ENCODE results near the gene TMEM92. TPM values are rescaled to one million over a fixed set of nuclear protein-coding genes. Genes with fewer than 3 reads are reported as not detected.
"Not testable (repeated sequence)": the region's sequence is repeated elsewhere in the genome, so short reads cannot be mapped to it uniquely, and the experiment has no call there.

The TMEM92 gene
- total RNA-seq, 2 donors from 2014 or later: 0.28 to 1.4 TPM

- Histone ChIP-seq H3K9me3 (no peaks in the 10 kb centered on the region), H3K4me1 (ENCODE audit: control insufficient read depth in 1 of 2, low read depth in 2 of 2) (peaks cover 23 to 69% of the 10 kb centered on the region in 2 donors), H3K27me3 (replicated peaks; ENCODE audit: insufficient read depth) (no peaks in the 10 kb centered on the region), H3K27ac (peak overlapping the region; percentile 13 to 44), H3K4me3 (no peak overlapping the region), H3K36me3 (no peaks in the 10 kb centered on the region)
- TF ChIP-seq, protein P1, sequence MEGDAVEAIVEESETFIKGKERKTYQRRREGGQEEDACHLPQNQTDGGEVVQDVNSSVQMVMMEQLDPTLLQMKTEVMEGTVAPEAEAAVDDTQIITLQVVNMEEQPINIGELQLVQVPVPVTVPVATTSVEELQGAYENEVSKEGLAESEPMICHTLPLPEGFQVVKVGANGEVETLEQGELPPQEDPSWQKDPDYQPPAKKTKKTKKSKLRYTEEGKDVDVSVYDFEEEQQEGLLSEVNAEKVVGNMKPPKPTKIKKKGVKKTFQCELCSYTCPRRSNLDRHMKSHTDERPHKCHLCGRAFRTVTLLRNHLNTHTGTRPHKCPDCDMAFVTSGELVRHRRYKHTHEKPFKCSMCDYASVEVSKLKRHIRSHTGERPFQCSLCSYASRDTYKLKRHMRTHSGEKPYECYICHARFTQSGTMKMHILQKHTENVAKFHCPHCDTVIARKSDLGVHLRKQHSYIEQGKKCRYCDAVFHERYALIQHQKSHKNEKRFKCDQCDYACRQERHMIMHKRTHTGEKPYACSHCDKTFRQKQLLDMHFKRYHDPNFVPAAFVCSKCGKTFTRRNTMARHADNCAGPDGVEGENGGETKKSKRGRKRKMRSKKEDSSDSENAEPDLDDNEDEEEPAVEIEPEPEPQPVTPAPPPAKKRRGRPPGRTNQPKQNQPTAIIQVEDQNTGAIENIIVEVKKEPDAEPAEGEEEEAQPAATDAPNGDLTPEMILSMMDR (IDR thresholded peaks at IDR 0.05): peak; percentile 84
- ATAC-seq (ENCODE audit: insufficient number of reproducible peaks, low FRiP score, low read depth) (no peak), DNase-seq (ENCODE audit: low spot score) (no peak)
These were observed 4.5 kb upstream of the TMEM92 start for GRCh38 chr17:50269477-50270434.

DNA sequence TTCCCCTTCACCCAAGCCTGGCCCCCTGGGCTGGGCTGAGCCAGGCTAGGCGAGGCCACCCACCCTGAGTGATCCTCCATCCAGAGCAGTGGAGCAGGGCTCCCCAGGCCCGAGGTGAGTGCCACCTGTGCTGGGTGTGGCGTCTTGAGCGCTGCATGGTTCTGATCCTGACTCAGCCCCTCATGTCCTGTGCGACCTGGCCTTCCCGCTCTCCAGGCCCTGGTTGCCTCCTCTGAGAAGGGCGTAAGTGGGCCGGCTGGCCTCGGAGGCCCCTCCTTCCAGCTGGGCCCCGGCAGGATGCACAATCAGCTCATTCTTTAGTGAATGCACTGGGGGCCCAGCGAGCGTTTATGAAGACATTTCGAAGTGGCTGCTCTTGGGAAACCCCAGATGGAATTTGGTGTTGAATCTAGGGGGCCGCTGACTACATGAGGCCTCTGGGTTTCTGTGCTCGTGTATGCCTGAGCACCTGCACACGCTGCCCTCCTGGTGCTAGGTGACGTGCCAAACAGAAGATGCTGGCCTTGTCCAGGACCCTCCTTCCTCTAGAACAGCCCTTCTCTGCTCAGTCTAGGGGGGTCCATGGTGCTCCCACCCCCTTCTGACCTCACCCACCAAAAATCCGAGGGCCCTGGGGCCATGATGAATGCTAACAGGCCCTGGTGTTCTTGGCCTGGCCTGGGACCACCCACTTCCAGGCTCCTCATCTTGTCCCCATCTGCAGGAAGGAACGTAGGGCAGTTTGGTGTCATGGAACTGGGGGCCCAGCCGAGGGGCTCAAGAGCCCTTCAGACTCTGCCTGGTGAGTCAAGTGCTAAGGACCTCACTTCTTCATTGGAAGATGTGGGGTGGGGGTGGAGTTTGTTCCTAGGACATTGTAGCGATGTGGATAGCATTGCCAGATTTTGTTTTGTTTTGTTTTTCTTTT, 3.6 kb upstream of the TMEM92 start:
- TF ChIP-seq, protein P1 (IDR thresholded peaks at IDR 0.05): no peak
- no peak overlapping the region for H3K4me3 ChIP-seq
- peaks cover 4% of the 10 kb centered on the region for H3K27me3 ChIP-seq (replicated peaks; ENCODE audit: insufficient read depth)
- ATAC-seq (ENCODE audit: insufficient number of reproducible peaks, low FRiP score, low read depth): no peak
- no peaks in the 10 kb centered on the region for H3K9me3 ChIP-seq
- peaks cover 18 to 59% of the 10 kb centered on the region in 2 donors for H3K4me1 ChIP-seq (ENCODE audit: control insufficient read depth in 1 of 2, low read depth in 2 of 2)
- no peak for DNase-seq (ENCODE audit: low spot score)
- H3K36me3 ChIP-seq: no peaks in the 10 kb centered on the region
- peak overlapping the region; percentile 13 to 44 for H3K27ac ChIP-seq

DNA sequence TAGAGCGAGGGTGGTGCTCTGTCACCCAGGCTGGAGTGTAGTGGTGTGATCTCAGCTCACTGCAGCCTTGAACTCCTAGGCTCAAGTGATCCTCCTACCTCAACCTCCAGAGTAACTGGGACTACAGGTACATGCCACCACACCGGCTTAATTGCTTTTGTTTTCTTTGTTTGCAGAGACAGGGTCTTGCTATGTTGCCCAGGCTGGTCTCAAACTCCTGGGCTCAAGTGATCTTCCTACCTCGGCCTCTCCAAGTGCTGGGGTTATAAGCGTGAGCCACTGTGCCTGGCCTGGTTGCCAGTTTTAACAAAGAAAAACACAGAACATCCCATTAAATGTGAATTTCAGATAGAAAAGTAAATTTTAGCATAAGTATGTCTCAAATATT, 2.9 kb upstream of the TMEM92 start:
- DNase-seq (ENCODE audit: low spot score); H3K4me3 ChIP-seq; H3K36me3 ChIP-seq; H3K9me3 ChIP-seq; H3K27ac ChIP-seq; H3K27me3 ChIP-seq (replicated peaks; ENCODE audit: insufficient read depth); ATAC-seq (ENCODE audit: insufficient number of reproducible peaks, low FRiP score, low read depth): not testable (repeated sequence)
- H3K4me1 ChIP-seq (ENCODE audit: control insufficient read depth in 1 of 2, low read depth in 2 of 2): peaks cover 12 to 53% of the 10 kb centered on the region in 2 donors

DNA sequence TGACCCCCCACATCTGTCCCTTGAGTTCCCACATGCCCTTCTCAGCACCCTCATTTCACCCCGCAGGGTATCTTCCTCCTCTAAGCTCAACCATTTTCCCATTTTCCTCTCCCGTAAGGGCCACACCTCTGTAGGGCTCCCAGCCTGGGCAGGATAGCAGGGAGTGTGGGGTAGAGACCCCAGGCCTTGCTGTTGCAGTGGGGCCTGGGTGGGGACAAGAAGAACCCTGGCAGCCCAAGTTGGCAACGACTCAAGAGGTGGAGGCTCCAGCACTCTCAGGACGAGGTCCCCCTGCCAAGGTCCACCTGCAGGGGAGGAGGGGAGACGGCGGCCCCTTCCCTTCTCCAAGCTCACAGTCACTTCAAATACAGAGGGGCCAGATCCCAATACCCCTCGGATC, 2.0 kb upstream of the TMEM92 start:
- ATAC-seq (ENCODE audit: insufficient number of reproducible peaks, low FRiP score, low read depth) (no peak), DNase-seq (ENCODE audit: low spot score) (no peak)
- H3K36me3 ChIP-seq: no peaks in the 10 kb centered on the region
- peak overlapping the region; percentile 82 for H3K4me3 ChIP-seq
- H3K9me3 ChIP-seq: no peaks in the 10 kb centered on the region
- H3K27ac ChIP-seq: peak overlapping the region; percentile 67 to 74
- H3K4me1 ChIP-seq (ENCODE audit: control insufficient read depth in 1 of 2, low read depth in 2 of 2): peaks cover 4 to 44% of the 10 kb centered on the region in 2 donors
- TF ChIP-seq, protein P1 (IDR thresholded peaks at IDR 0.05): no peak
- peaks cover 4% of the 10 kb centered on the region for H3K27me3 ChIP-seq (replicated peaks; ENCODE audit: insufficient read depth)

DNA sequence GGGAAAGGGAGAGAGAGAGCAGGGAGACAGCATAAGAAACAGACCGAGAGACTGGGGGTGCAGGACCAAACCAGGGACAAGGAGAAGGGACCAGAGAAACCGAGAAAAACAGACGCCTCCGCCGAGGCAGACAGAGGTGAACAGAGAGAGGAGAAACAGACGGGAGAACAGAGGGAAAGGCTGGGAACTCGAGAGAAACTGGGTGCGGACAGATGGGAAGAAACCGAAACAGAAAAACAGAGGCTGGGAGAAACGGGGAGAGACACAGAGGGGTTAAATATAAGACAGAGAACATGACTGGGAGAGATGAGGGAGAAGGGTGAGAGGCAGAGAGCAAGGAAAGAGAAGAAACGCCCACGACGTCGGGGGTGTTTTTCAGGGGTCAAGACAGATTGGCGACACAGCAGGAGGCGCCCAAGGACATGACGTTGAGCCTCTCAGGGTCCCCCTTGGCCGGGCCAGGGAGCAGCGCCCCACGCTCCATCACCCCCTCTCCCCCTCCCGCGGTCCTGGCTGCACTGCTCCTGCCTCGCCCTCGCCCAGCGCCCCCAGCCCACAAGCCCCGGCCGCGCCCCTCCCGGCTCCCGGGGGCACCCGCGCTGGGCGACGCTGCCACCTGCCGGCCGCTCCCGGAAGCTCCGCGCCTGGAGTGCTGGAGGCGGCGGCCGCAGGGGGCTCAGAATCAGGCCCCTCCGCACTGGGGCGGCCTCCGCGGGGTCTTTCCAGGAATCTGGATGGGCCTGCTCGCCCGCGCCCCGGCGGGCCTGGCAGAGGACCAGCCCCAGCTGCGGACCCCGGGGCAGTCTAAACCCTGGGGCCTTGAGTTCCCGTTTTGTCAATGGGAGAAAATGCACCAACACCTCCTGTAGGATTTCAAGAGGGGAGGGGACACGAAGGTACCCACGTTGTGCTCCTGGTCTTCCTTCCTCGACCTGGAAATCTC, 1.3 kb upstream of the TMEM92 start:
- peak overlapping the region; percentile 67 to 74 for H3K27ac ChIP-seq
- no peaks in the 10 kb centered on the region for H3K9me3 ChIP-seq
- H3K4me1 ChIP-seq (ENCODE audit: control insufficient read depth in 1 of 2, low read depth in 2 of 2): peaks cover 4 to 37% of the 10 kb centered on the region in 2 donors
- TF ChIP-seq, protein P1 (IDR thresholded peaks at IDR 0.05): peak; percentile 96
- H3K4me3 ChIP-seq: peak overlapping the region; percentile 82
- H3K27me3 ChIP-seq (replicated peaks; ENCODE audit: insufficient read depth): peaks cover 4% of the 10 kb centered on the region
- peak; percentile 19 for ATAC-seq (ENCODE audit: insufficient number of reproducible peaks, low FRiP score, low read depth)
- no peaks in the 10 kb centered on the region for H3K36me3 ChIP-seq
- no peak for DNase-seq (ENCODE audit: low spot score)

Measured in thoracic aorta (tissue), 2 donors.